ENCODE results near the gene MGLL.
A peak's percentile ranks its signal among the peaks of the same experiment; 100 is the strongest.

MGLL gene

GRCh38 chr3:127674101-127674721 is 148.1 kb downstream of the MGLL start:
- no peak for DNase-seq (ENCODE audit: low spot score)

- DNase-seq (ENCODE audit: low spot score): peak; percentile 74
Observed at GRCh38 chr3:127673191-127674100, 148.9 kb downstream of the MGLL start.

- DNase-seq (ENCODE audit: low spot score): peak; percentile 79
Observed at GRCh38 chr3:127672429-127673190, 149.7 kb downstream of the MGLL start, which contains the start of gene ABTB1. TSS of gene ABTB1 (plus strand) at chr3:127672952. CDS start at chr3:127673026, 74 bp downstream.

GRCh38 chr3:127671523-127672428 is 150.5 kb downstream of the MGLL start:
- no peak for DNase-seq (ENCODE audit: low spot score)

GRCh38 chr3:127670761-127671522 is 151.4 kb downstream of the MGLL start:
- DNase-seq (ENCODE audit: low spot score): no peak

- no peak for DNase-seq (ENCODE audit: low spot score)
Observed at GRCh38 chr3:127670229-127670559, 152.1 kb downstream of the MGLL start.

- no peak for DNase-seq (ENCODE audit: low spot score)
Observed at GRCh38 chr3:127669541-127670228, 152.6 kb downstream of the MGLL start.

- DNase-seq (ENCODE audit: low spot score): no peak
Observed at GRCh38 chr3:127668906-127669305, 153.4 kb downstream of the MGLL start.

- DNase-seq (ENCODE audit: low spot score): no peak
Observed at GRCh38 chr3:127667119-127667681, 155.1 kb downstream of the MGLL start.

GRCh38 chr3:127666676-127667075 is 155.6 kb downstream of the MGLL start:
- no peak for DNase-seq (ENCODE audit: low spot score)

- no peak for DNase-seq (ENCODE audit: low spot score)
Observed at GRCh38 chr3:127665586-127665985, 156.7 kb downstream of the MGLL start.

GRCh38 chr3:127665165-127665564 is 157.2 kb downstream of the MGLL start:
- no peak for DNase-seq (ENCODE audit: low spot score)

GRCh38 chr3:127663151-127663550 is 159.2 kb downstream of the MGLL start:
- DNase-seq (ENCODE audit: low spot score): no peak

- DNase-seq (ENCODE audit: low spot score): no peak
Observed at GRCh38 chr3:127662001-127662469, 160.3 kb downstream of the MGLL start.

- no peak for DNase-seq (ENCODE audit: low spot score)
Observed at GRCh38 chr3:127661600-127661999, 160.7 kb downstream of the MGLL start.

GRCh38 chr3:127660621-127661251 is 161.6 kb downstream of the MGLL start:
- no peak for DNase-seq (ENCODE audit: low spot score)

GRCh38 chr3:127658234-127658633 is 164.1 kb downstream of the MGLL start:
- DNase-seq (ENCODE audit: low spot score): no peak

- DNase-seq (ENCODE audit: low spot score): no peak
Observed at GRCh38 chr3:127656906-127657305, 165.4 kb downstream of the MGLL start.

- no peak for DNase-seq (ENCODE audit: low spot score)
Observed at GRCh38 chr3:127655641-127656040, 166.7 kb downstream of the MGLL start.

All from LoVo (cell line).